ENCODE measurements around the gene GATAD2B. TPM values are rescaled to one million over a fixed set of nuclear protein-coding genes. Genes with fewer than 3 reads are reported as not detected.

The GATAD2B gene
- total and polyA plus RNA-seq, 7 donors, result 1.8 to 37.4 (median 16.4) TPM

GRCh38 chr1:153791648-153792253 lies 131.0 kb downstream of the GATAD2B start:
- DNase-seq, result peak; percentile 68
- no peaks in the 10 kb centered on the region for H3K9me3 ChIP-seq
- 81 to 85% methylated on average over 16 of the region's 16 CpGs for WGBS, 2 donors
- TF ChIP-seq POLR2AphosphoS5 (IDR thresholded peaks at IDR 0.05) (no peak), EP300 (IDR thresholded peaks at IDR 0.05) (no peak), POLR2A (IDR thresholded peaks at IDR 0.05) (no peak)
- TF ChIP-seq, protein P1, sequence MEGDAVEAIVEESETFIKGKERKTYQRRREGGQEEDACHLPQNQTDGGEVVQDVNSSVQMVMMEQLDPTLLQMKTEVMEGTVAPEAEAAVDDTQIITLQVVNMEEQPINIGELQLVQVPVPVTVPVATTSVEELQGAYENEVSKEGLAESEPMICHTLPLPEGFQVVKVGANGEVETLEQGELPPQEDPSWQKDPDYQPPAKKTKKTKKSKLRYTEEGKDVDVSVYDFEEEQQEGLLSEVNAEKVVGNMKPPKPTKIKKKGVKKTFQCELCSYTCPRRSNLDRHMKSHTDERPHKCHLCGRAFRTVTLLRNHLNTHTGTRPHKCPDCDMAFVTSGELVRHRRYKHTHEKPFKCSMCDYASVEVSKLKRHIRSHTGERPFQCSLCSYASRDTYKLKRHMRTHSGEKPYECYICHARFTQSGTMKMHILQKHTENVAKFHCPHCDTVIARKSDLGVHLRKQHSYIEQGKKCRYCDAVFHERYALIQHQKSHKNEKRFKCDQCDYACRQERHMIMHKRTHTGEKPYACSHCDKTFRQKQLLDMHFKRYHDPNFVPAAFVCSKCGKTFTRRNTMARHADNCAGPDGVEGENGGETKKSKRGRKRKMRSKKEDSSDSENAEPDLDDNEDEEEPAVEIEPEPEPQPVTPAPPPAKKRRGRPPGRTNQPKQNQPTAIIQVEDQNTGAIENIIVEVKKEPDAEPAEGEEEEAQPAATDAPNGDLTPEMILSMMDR (IDR thresholded peaks at IDR 0.05), result no peak
- H3K27me3 ChIP-seq, result peaks cover 0 to 3% (median 0%) of the 10 kb centered on the region in 3 donors
- H3K4me3 ChIP-seq, result peak overlapping the region in 1 of 4 donors; percentile 45
- H3K36me3 ChIP-seq, result no peaks in the 10 kb centered on the region
- H3K4me1 ChIP-seq, result peaks cover 0 to 28% (median 26%) of the 10 kb centered on the region in 4 donors
- intact Hi-C loops (cut with DNase I), result loop anchor here (2.0 kb wide), 1 partner anchor 131 kb away; the partner anchor contains the start of gene GATAD2B
- H3K27ac ChIP-seq, result peak overlapping the region; percentile 86 to 97 (median 92)

- Histone ChIP-seq H3K27ac (peak overlapping the region; percentile 86 to 97 (median 92)), H3K4me1 (peaks cover 0 to 28% (median 26%) of the 10 kb centered on the region in 4 donors), H3K36me3 (no peaks in the 10 kb centered on the region), H3K9me3 (no peaks in the 10 kb centered on the region), H3K27me3 (peaks cover 0 to 3% (median 0%) of the 10 kb centered on the region in 3 donors), H3K4me3 (peak overlapping the region; percentile 3 to 46 (median 44))
- intact Hi-C loops (cut with DNase I), result no loop called here
- peak; percentile 17 to 67 (median 62) for TF ChIP-seq POLR2AphosphoS5 (IDR thresholded peaks at IDR 0.05)
- TF ChIP-seq POLR2A (IDR thresholded peaks at IDR 0.05), result no peak
- TF ChIP-seq, protein P1 (IDR thresholded peaks at IDR 0.05), result no peak
- TF ChIP-seq EP300 (IDR thresholded peaks at IDR 0.05), result peak in 1 of 4 donors; percentile 1
- WGBS, 2 donors, result 47 to 67% methylated on average over 9 of the region's 9 CpGs
- DNase-seq, result peak; percentile 74
Observed at GRCh38 chr1:153790966-153791647, 131.7 kb downstream of the GATAD2B start.

DNA sequence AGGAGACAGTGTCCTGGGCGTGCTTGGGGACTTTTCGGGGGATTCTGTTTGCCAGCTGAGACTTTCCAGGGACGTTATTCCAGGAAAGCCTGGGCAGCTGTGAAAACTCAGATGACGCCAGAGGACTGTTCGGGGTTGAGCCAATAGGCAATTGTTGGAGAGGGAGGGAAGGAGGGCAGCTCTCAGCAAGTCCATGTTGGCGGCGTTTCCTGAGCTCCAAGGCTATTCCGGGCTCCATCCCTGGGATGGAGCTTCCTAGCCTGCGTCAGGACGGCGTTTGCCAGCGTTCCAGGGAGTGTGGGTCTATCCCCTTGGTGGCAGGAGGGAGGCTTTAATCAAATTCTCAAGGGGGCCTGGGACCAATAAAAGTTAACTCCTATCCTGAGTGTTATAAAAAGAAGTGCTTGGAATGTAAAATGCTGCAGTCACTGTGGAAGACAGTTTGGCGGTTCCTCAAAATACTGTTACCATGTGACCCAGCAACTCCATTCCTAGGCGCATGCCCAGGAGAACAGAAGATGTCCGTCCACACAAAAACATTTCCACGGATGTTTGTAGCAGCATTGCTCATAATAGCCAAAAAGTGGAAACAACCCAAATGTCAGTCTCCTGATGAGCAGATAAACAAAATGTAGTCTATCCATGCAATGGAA lies 132.3 kb downstream of the GATAD2B start:
- H3K27me3 ChIP-seq, result peaks cover 0 to 3% (median 0%) of the 10 kb centered on the region in 3 donors
- DNase-seq, result peak; percentile 97
- peak overlapping the region; percentile 11 to 46 (median 44) for H3K4me3 ChIP-seq
- no peaks in the 10 kb centered on the region for H3K36me3 ChIP-seq
- intact Hi-C loops (cut with DNase I), result no loop called here
- TF ChIP-seq POLR2AphosphoS5 (IDR thresholded peaks at IDR 0.05) (peak; percentile 89 to 95 (median 94)), POLR2A (IDR thresholded peaks at IDR 0.05) (peak; percentile 43 to 47), EP300 (IDR thresholded peaks at IDR 0.05) (peak; percentile 55 to 92 (median 82))
- TF ChIP-seq, protein P1 (IDR thresholded peaks at IDR 0.05), result no peak
- WGBS, 2 donors, result 37 to 49% methylated on average over 16 of the region's 16 CpGs
- H3K9me3 ChIP-seq, result no peaks in the 10 kb centered on the region
- H3K27ac ChIP-seq, result peak overlapping the region; percentile 86 to 97 (median 92)
- H3K4me1 ChIP-seq, result peaks cover 0 to 28% (median 26%) of the 10 kb centered on the region in 4 donors

- H3K36me3 ChIP-seq, result no peaks in the 10 kb centered on the region
- H3K27me3 ChIP-seq, result no peaks in the 10 kb centered on the region
- peaks cover 0 to 28% (median 26%) of the 10 kb centered on the region in 4 donors for H3K4me1 ChIP-seq
- no peaks in the 10 kb centered on the region for H3K9me3 ChIP-seq
- H3K27ac ChIP-seq, result peak overlapping the region; percentile 86 to 97 (median 92)
- WGBS, 2 donors, result 29 to 36% methylated on average over 22 of the region's 22 CpGs
- peak; percentile 72 for DNase-seq
- intact Hi-C loops (cut with DNase I), result no loop called here
- peak overlapping the region; percentile 11 to 46 (median 44) for H3K4me3 ChIP-seq
- no peak for TF ChIP-seq POLR2AphosphoS5 (IDR thresholded peaks at IDR 0.05)
- TF ChIP-seq, protein P1 (IDR thresholded peaks at IDR 0.05), result no peak
- TF ChIP-seq EP300 (IDR thresholded peaks at IDR 0.05), result no peak
- no peak for TF ChIP-seq POLR2A (IDR thresholded peaks at IDR 0.05)
Observed at GRCh38 chr1:153789478-153790034, 133.2 kb downstream of the GATAD2B start.
